GM12892 (cell line): ENCODE data around the gene CR1L.
"Not testable (repeated sequence)": the region's sequence is repeated elsewhere in the genome, so short reads cannot be mapped to it uniquely, and the experiment has no call there.

ENCODE experiments used
- POLR2A ChIP-seq: IDR thresholded peaks from 2 replicates; pipeline ENCODE4 v1.6.1; 2011; ENCODE audit warnings: low read depth, low read length, control low read depth
- POLR2AphosphoS5 ChIP-seq: IDR thresholded peaks from 2 replicates; pipeline ENCODE4 v1.6.1; 2011; ENCODE audit warnings: low read depth, low read length, control low read depth
- TAF1 ChIP-seq: IDR thresholded peaks from 2 replicates; pipeline ENCODE4 v1.6.1; 2011; ENCODE audit warnings: low read depth, mild to moderate bottlenecking, control low read depth, low read length, borderline replicate concordance

GRCh38 chr1:207680590-207681388 lies 35.9 kb downstream of the CR1L start:
- TF ChIP-seq POLR2AphosphoS5, POLR2A, TAF1: not testable (repeated sequence)
